Skeletal muscle cell (primary cell): ENCODE measurements around the gene UCHL5.

Source experiments
- DNase-seq: peaks from one replicate; pipeline ENCODE4 v3.0.0-alpha.2; 2010; ENCODE audit warnings: low read depth
- H3K4me3 ChIP-seq: 2 replicates; pipeline ENCODE4 v1.5.1; 2011; ENCODE audit warnings: low read depth, mild to moderate bottlenecking, control low read depth, low read length, moderate library complexity

Gene UCHL5

GRCh38 chr1:193059282-193060114 is at the start of gene UCHL5, which contains the start of gene RO60:
Gene UCHL5, minus strand, starts transcription at chr1:193059360. Its CDS starts 100 bp downstream, at chr1:193059260.
Gene RO60, plus strand, starts transcription at chr1:193059612. Its CDS starts 9,443 bp downstream, at chr1:193069055.
- DNase-seq = peak; percentile 98
- peak within 1 kb of the TSS; percentile 68 for H3K4me3 ChIP-seq

- no peak for DNase-seq
- H3K4me3 ChIP-seq = no peak overlapping the region
These were observed 49.3 kb upstream of the UCHL5 start for GRCh38 chr1:193108471-193108870.

GRCh38 chr1:193105821-193106177 is 46.6 kb upstream of the UCHL5 start:
- DNase-seq = no peak
- peak overlapping the region; percentile 68 for H3K4me3 ChIP-seq

GRCh38 chr1:193104907-193105820 is 46.0 kb upstream of the UCHL5 start, which contains the start of gene GLRX2:
Gene GLRX2, minus strand, starts transcription at chr1:193105414. Its CDS starts 32 bp downstream, at chr1:193105382.
- H3K4me3 ChIP-seq = peak within 1 kb of the TSS; percentile 68
- peak; percentile 70 for DNase-seq

- peak overlapping the region; percentile 68 for H3K4me3 ChIP-seq
- no peak for DNase-seq
These were observed 45.3 kb upstream of the UCHL5 start for GRCh38 chr1:193104502-193104906.

- peak overlapping the region; percentile 68 for H3K4me3 ChIP-seq
- DNase-seq = no peak
These were observed 44.8 kb upstream of the UCHL5 start for GRCh38 chr1:193103759-193104501.

- H3K4me3 ChIP-seq = no peak overlapping the region
- no peak for DNase-seq
These were observed 43.5 kb upstream of the UCHL5 start for GRCh38 chr1:193102662-193103061.

- DNase-seq = no peak
- no peak overlapping the region for H3K4me3 ChIP-seq
These were observed 35.0 kb upstream of the UCHL5 start for GRCh38 chr1:193094112-193094511.

GRCh38 chr1:193090865-193091264 is 31.7 kb upstream of the UCHL5 start:
- DNase-seq = no peak
- H3K4me3 ChIP-seq = no peak overlapping the region

- no peak for DNase-seq
- no peak overlapping the region for H3K4me3 ChIP-seq
These were observed 28.7 kb upstream of the UCHL5 start for GRCh38 chr1:193087893-193088292.

- DNase-seq = no peak
These were observed 27.2 kb upstream of the UCHL5 start for GRCh38 chr1:193086342-193086741.

GRCh38 chr1:193085263-193085662 is 26.1 kb upstream of the UCHL5 start:
- no peak overlapping the region for H3K4me3 ChIP-seq
- DNase-seq = no peak

More at GRCh38 chr1:193086342-193086741, 27.2 kb upstream of the UCHL5 start:
- no peak overlapping the region for H3K4me3 ChIP-seq

- no peak for DNase-seq
- H3K4me3 ChIP-seq = no peak overlapping the region
These were observed 24.4 kb upstream of the UCHL5 start for GRCh38 chr1:193083365-193084088.

GRCh38 chr1:193079187-193079586 is 20.0 kb upstream of the UCHL5 start:
- no peak overlapping the region for H3K4me3 ChIP-seq
- no peak for DNase-seq

GRCh38 chr1:193077991-193078390 is 18.8 kb upstream of the UCHL5 start:
- H3K4me3 ChIP-seq = no peak overlapping the region
- no peak for DNase-seq

- no peak overlapping the region for H3K4me3 ChIP-seq
- DNase-seq = no peak
These were observed 11.8 kb upstream of the UCHL5 start for GRCh38 chr1:193070942-193071341.

GRCh38 chr1:193070386-193070753 is 11.2 kb upstream of the UCHL5 start:
- DNase-seq = no peak
- H3K4me3 ChIP-seq = no peak overlapping the region

- H3K4me3 ChIP-seq = no peak overlapping the region
- no peak for DNase-seq
These were observed 10.7 kb upstream of the UCHL5 start for GRCh38 chr1:193069748-193070385.
